PC-3 (cell line): ENCODE data around the gene HMGCS2. TPM values are rescaled to one million over a fixed set of nuclear protein-coding genes. Genes with fewer than 3 reads are reported as not detected.
A peak's percentile ranks its signal among the peaks of the same experiment; 100 is the strongest.

ENCODE experiments used
- ATAC-seq: fragments of 200-7000 bp; cut with Tn5 transposase; 2 replicates; pipeline ENCODE4 v1.9.1; 2020; ENCODE audit warnings: mild to moderate bottlenecking, moderate library complexity
- BruUV-seq: library from RNA; stranded (reverse); fragments of 400-500 nt; replicated peaks from 2 replicates; lab custom pipeline; 2021; lab: Mats Ljungman, UMichigan
- CTCF ChIA-PET: fragments of 300-600 bp; sonication (Branson Sonifier 250); formaldehyde crosslinking; loops from one replicate; lab custom pipeline; 2022; ENCODE audit warnings: antibody characterized with exemption; lab: Charles Lee
- POLR2A ChIA-PET: fragments of 300-600 bp; sonication (Branson Sonifier 250); formaldehyde crosslinking; loops from one replicate; lab custom pipeline; 2022; ENCODE audit warnings: antibody characterized with exemption; ENCODE audit not compliant: unreplicated experiment; lab: Charles Lee
- DNase-seq: peaks from one replicate; pipeline ENCODE4 v3.0.0-alpha.2; 2015
- H2AFZ ChIP-seq: fragments of 300-600 bp; sonication (generic); 2 replicates; pipeline ENCODE4 v1.6.0; 2016; ENCODE audit warnings: antibody characterized with exemption, low read length
- H3F3A ChIP-seq: fragments of 300-600 bp; sonication (generic); one replicate; pipeline ENCODE4 v1.6.0; 2017; ENCODE audit warnings: antibody characterized with exemption, low read length, control low read depth, mild to moderate bottlenecking; ENCODE audit not compliant: unreplicated experiment
- H3K27ac ChIP-seq: fragments of 300-600 bp; sonication (generic); 2 replicates; pipeline ENCODE4 v1.5.1; 2016; ENCODE audit warnings: mild to moderate bottlenecking, low read length
- H3K27me3 ChIP-seq: fragments of 300-600 bp; sonication (generic); 2 replicates; pipeline ENCODE4 v1.6.1; 2016; ENCODE audit warnings: low read length, mixed read lengths
- H3K36me3 ChIP-seq: fragments of 300-600 bp; sonication (generic); 2 replicates; pipeline ENCODE4 v1.6.1; 2016; ENCODE audit warnings: low read depth, mixed run types, low read length, mixed read lengths
- H3K4me1 ChIP-seq: fragments of 300-600 bp; sonication (generic); 2 replicates; pipeline ENCODE4 v1.5.1; 2016; ENCODE audit warnings: low read length; ENCODE audit not compliant: insufficient read depth
- H3K4me2 ChIP-seq: fragments of 300-600 bp; sonication (generic); 2 replicates; pipeline ENCODE4 v1.6.0; 2016; ENCODE audit warnings: low read length
- H3K4me3 ChIP-seq: fragments of 300-600 bp; sonication (generic); 2 replicates; pipeline ENCODE4 v1.5.1; 2016; ENCODE audit warnings: mild to moderate bottlenecking, low read length, mixed read lengths
- H3K79me2 ChIP-seq: fragments of 300-600 bp; sonication (generic); 2 replicates; pipeline ENCODE4 v1.6.1; 2017; ENCODE audit warnings: low read length, mixed read lengths
- H3K9ac ChIP-seq: fragments of 300-600 bp; sonication (generic); 2 replicates; pipeline ENCODE4 v1.6.0; 2016; ENCODE audit warnings: mild to moderate bottlenecking, low read length
- H3K9me2 ChIP-seq: fragments of 300-600 bp; sonication (generic); replicated peaks from 2 replicates; pipeline ENCODE4 v1.6.1; 2016; ENCODE audit warnings: mixed run types, low read length, mixed read lengths
- H3K9me3 ChIP-seq: fragments of 300-600 bp; sonication (generic); 2 replicates; pipeline ENCODE4 v1.6.1; 2016; ENCODE audit warnings: low read length, mixed read lengths
- H4K20me1 ChIP-seq: fragments of 300-600 bp; sonication (generic); 2 replicates; pipeline ENCODE4 v1.6.1; 2016; ENCODE audit warnings: low read length, mixed read lengths
- EZH2 ChIP-seq: fragments of 300-600 bp; sonication (generic); IDR thresholded peaks from one replicate; pipeline ENCODE4 v1.6.1; 2017; ENCODE audit warnings: antibody characterized with exemption, mild to moderate bottlenecking, low read length; ENCODE audit not compliant: unreplicated experiment
- EZH2phosphoT487 ChIP-seq: fragments of 300-600 bp; sonication (generic); IDR thresholded peaks from 2 replicates; pipeline ENCODE4 v1.6.1; 2018; ENCODE audit warnings: mild to moderate bottlenecking, antibody characterized with exemption, low read length, borderline replicate concordance
- intact Hi-C: fragments of 100-400 bp; cut with micrococcal nuclease; formaldehyde crosslinking; loops from 2 replicates; pipeline ENCODE4 v1.9.0; 2023
- total RNA-seq: library from RNA; depleted of rRNA; stranded (reverse); fragments of >200 nt; gene quantifications from 2 replicates; pipeline ENCODE4 v1.2.3, GENCODE V29; 2014
- TF ChIP-seq, protein P1 (sequence below): fragments of 300-600 bp; sonication (generic); conservative IDR thresholded peaks from 2 replicates; pipeline ENCODE4 v1.5.1; 2017; ENCODE audit warnings: antibody characterized with exemption, low read depth, mild to moderate bottlenecking, low read length

HMGCS2 gene
- total RNA-seq, 1 experiment from 2014 or later, result not detected

DNA sequence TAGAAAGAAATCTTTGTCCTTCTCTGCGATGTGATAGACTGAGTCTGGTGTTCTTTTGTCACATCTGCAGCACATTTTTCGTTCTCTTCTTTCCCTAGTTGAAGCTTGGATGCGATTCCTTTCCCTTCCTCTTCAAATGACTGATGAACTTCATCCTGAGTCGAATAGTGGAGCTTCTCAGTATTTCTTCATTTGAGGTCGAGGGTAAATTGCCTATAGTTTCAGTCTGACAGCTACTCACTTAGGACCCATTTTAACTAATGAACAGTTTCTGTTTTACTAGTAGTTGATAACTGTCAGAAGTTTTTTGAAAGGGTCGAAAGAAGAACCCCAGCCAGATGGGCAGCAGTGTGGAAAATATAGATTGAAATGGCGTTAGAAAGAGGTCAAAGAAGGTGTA lies 47.2 kb upstream of the HMGCS2 start:
- H3K4me3 ChIP-seq, result no peak overlapping the region
- H3K36me3 ChIP-seq, result no peaks in the 10 kb centered on the region
- H3K27ac ChIP-seq, result no peak overlapping the region
- no peak for DNase-seq
- BruUV-seq, result no TSS peak
- H3K9ac ChIP-seq, result no peak overlapping the region
- peaks cover 11% of the 10 kb centered on the region for H3K4me1 ChIP-seq
- H3K9me3 ChIP-seq, result no peaks in the 10 kb centered on the region
- intact Hi-C loops, result no loop called here
- H2AFZ ChIP-seq, result no peak overlapping the region
- ChIA-PET POLR2A (no interaction called here), CTCF (interaction anchor here (0.6 kb wide), 1 partner anchor 22 kb away, joined by 4 read pairs; no protein-coding TSS in a partner anchor)
- no peaks in the 10 kb centered on the region for H4K20me1 ChIP-seq
- no peaks in the 10 kb centered on the region for H3K79me2 ChIP-seq
- 0 out of 2 replicates have a peak, but pooled peaks cover 2% of the 10 kb centered on the region for H3K9me2 ChIP-seq
- ATAC-seq, result no peak
- H3K27me3 ChIP-seq, result no peaks in the 10 kb centered on the region
- no peak overlapping the region for H3K4me2 ChIP-seq
- no peaks in the 10 kb centered on the region for H3F3A ChIP-seq
- no peak for TF ChIP-seq EZH2phosphoT487
- TF ChIP-seq, protein P1, sequence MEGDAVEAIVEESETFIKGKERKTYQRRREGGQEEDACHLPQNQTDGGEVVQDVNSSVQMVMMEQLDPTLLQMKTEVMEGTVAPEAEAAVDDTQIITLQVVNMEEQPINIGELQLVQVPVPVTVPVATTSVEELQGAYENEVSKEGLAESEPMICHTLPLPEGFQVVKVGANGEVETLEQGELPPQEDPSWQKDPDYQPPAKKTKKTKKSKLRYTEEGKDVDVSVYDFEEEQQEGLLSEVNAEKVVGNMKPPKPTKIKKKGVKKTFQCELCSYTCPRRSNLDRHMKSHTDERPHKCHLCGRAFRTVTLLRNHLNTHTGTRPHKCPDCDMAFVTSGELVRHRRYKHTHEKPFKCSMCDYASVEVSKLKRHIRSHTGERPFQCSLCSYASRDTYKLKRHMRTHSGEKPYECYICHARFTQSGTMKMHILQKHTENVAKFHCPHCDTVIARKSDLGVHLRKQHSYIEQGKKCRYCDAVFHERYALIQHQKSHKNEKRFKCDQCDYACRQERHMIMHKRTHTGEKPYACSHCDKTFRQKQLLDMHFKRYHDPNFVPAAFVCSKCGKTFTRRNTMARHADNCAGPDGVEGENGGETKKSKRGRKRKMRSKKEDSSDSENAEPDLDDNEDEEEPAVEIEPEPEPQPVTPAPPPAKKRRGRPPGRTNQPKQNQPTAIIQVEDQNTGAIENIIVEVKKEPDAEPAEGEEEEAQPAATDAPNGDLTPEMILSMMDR, result no peak
- no peak for TF ChIP-seq EZH2

DNA sequence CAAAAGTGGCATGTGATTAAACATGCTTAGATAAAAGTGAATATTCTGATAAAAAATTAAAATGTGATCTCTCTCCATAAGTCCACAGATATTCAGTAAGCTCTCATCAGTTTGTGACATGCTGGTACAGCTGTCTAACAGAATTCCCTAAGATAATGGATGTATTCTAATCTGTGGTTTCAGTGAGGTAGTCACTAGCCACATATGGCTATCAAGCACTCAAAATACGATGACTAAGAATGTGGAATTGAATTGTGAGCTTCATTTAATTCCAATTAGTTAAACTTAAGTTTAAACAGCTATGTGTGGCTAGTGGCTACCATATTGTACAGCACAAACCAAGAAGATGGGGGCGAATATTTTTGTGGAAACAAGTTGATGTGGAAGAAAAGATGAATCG lies 46.7 kb upstream of the HMGCS2 start:
- H3K9ac ChIP-seq, result no peak overlapping the region
- no TSS peak for BruUV-seq
- H4K20me1 ChIP-seq, result no peaks in the 10 kb centered on the region
- 0 out of 2 replicates have a peak, but pooled peaks cover 2% of the 10 kb centered on the region for H3K9me2 ChIP-seq
- H3K36me3 ChIP-seq, result no peaks in the 10 kb centered on the region
- H3F3A ChIP-seq, result no peaks in the 10 kb centered on the region
- ATAC-seq (no peak), DNase-seq (peak; percentile 12)
- ChIA-PET CTCF (interaction anchor here (0.6 kb wide), 1 partner anchor 23 kb away, joined by 4 read pairs; no protein-coding TSS in a partner anchor), POLR2A (no interaction called here)
- TF ChIP-seq EZH2phosphoT487, result no peak
- no peak for TF ChIP-seq EZH2
- TF ChIP-seq, protein P1, result no peak
- H3K4me1 ChIP-seq, result peaks cover 11% of the 10 kb centered on the region
- no peaks in the 10 kb centered on the region for H3K79me2 ChIP-seq
- H3K9me3 ChIP-seq, result no peaks in the 10 kb centered on the region
- intact Hi-C loops, result no loop called here
- H3K4me3 ChIP-seq, result no peak overlapping the region
- no peaks in the 10 kb centered on the region for H3K27me3 ChIP-seq
- H3K27ac ChIP-seq, result no peak overlapping the region
- H2AFZ ChIP-seq, result no peak overlapping the region
- no peak overlapping the region for H3K4me2 ChIP-seq

DNA sequence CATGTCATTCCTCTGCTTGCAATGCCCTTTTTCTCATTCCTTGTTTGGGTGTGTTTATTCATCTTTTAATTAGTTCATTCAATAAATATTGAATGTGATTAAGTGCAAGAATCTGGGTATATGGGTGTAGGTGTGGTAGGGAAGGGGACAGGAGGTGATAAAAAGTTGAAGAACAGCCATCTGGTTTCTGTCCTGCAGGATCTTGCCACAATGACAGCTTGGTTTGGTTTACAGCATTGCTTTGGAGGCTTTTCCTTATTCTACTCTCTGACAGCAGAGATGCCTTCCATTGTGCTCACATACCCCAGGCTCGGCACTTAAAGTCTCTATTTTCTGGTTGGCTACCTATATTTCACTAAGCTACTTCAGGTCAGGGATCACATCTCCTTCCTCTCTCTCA lies 45.6 kb upstream of the HMGCS2 start:
- ChIA-PET CTCF (no interaction called here), POLR2A (no interaction called here)
- Histone ChIP-seq H4K20me1 (no peaks in the 10 kb centered on the region), H3K4me1 (peaks cover 13% of the 10 kb centered on the region), H3K9me2 (0 out of 2 replicates have a peak, but pooled peaks cover 2% of the 10 kb centered on the region), H3K9me3 (no peaks in the 10 kb centered on the region), H3K27ac (no peak overlapping the region), H3K27me3 (no peaks in the 10 kb centered on the region), H3K36me3 (no peaks in the 10 kb centered on the region), H3K4me2 (no peak overlapping the region), H2AFZ (no peak overlapping the region), H3K79me2 (no peaks in the 10 kb centered on the region), H3K4me3 (no peak overlapping the region), H3F3A (no peaks in the 10 kb centered on the region), H3K9ac (no peak overlapping the region)
- TF ChIP-seq EZH2 (no peak), EZH2phosphoT487 (no peak)
- TF ChIP-seq, protein P1, result no peak
- DNase-seq, result no peak
- intact Hi-C loops, result no loop called here
- ATAC-seq, result no peak
- BruUV-seq, result no TSS peak
